Measurements from ENCODE around the gene OR2AG1.
"Not testable (repeated sequence)": the region's sequence is repeated elsewhere in the genome, so short reads cannot be mapped to it uniquely, and the experiment has no call there.

OR2AG1 gene

GRCh38 chr11:6801075-6801474 lies 18.3 kb downstream of the OR2AG1 start:
- H3K27me3 ChIP-seq (ENCODE audit: insufficient read depth, low read length), result not testable (repeated sequence)
- peak overlapping the region; percentile 30 for H3K4me3 ChIP-seq (ENCODE audit: low read length)

GRCh38 chr11:6812390-6813005 lies 29.7 kb downstream of the OR2AG1 start:
- no peaks in the 10 kb centered on the region for H3K9me3 ChIP-seq (ENCODE audit: insufficient read depth, low read depth, low read length)
- no peak overlapping the region for H3K4me3 ChIP-seq (ENCODE audit: low read length)
- H3K27me3 ChIP-seq (ENCODE audit: insufficient read depth, low read length), result 0 out of 2 replicates have a peak, but pooled peaks cover 6% of the 10 kb centered on the region
- H3K27ac ChIP-seq (ENCODE audit: low read length), result no peak overlapping the region
- no peak overlapping the region for H3K9ac ChIP-seq (ENCODE audit: low read depth, low read length)
- H3K4me1 ChIP-seq (ENCODE audit: insufficient read depth, low read length), result no peaks in the 10 kb centered on the region
- H3K36me3 ChIP-seq (ENCODE audit: insufficient read depth, low read depth, low read length), result no peaks in the 10 kb centered on the region

More at GRCh38 chr11:6801075-6801474, 18.3 kb downstream of the OR2AG1 start:
- H3K36me3 ChIP-seq (ENCODE audit: insufficient read depth, low read depth, low read length); H3K9me3 ChIP-seq (ENCODE audit: insufficient read depth, low read depth, low read length); H3K9ac ChIP-seq (ENCODE audit: low read depth, low read length); H3K4me1 ChIP-seq (ENCODE audit: insufficient read depth, low read length): not testable (repeated sequence)
- H3K27ac ChIP-seq (ENCODE audit: low read length), result peak overlapping the region; percentile 23

GRCh38 chr11:6813656-6814055 lies 30.8 kb downstream of the OR2AG1 start:
- no peak overlapping the region for H3K27ac ChIP-seq (ENCODE audit: low read length)
- no peaks in the 10 kb centered on the region for H3K9me3 ChIP-seq (ENCODE audit: insufficient read depth, low read depth, low read length)
- H3K4me1 ChIP-seq (ENCODE audit: insufficient read depth, low read length), result no peaks in the 10 kb centered on the region
- H3K27me3 ChIP-seq (ENCODE audit: insufficient read depth, low read length), result 0 out of 2 replicates have a peak, but pooled peaks cover 6% of the 10 kb centered on the region
- H3K36me3 ChIP-seq (ENCODE audit: insufficient read depth, low read depth, low read length), result no peaks in the 10 kb centered on the region
- H3K9ac ChIP-seq (ENCODE audit: low read depth, low read length), result no peak overlapping the region
- H3K4me3 ChIP-seq (ENCODE audit: low read length), result no peak overlapping the region

- Histone ChIP-seq H3K27me3 (ENCODE audit: insufficient read depth, low read length) (0 out of 2 replicates have a peak, but pooled peaks cover 4% of the 10 kb centered on the region), H3K4me1 (ENCODE audit: insufficient read depth, low read length) (no peaks in the 10 kb centered on the region), H3K36me3 (ENCODE audit: insufficient read depth, low read depth, low read length) (no peaks in the 10 kb centered on the region), H3K9me3 (ENCODE audit: insufficient read depth, low read depth, low read length) (no peaks in the 10 kb centered on the region), H3K9ac (ENCODE audit: low read depth, low read length) (no peak overlapping the region), H3K4me3 (ENCODE audit: low read length) (no peak overlapping the region), H3K27ac (ENCODE audit: low read length) (no peak overlapping the region)
Observed at GRCh38 chr11:6817694-6818093, 34.9 kb downstream of the OR2AG1 start.

GRCh38 chr11:6818967-6819366 lies 36.1 kb downstream of the OR2AG1 start:
- no peak overlapping the region for H3K9ac ChIP-seq (ENCODE audit: low read depth, low read length)
- H3K27me3 ChIP-seq (ENCODE audit: insufficient read depth, low read length), result no peaks in the 10 kb centered on the region
- no peaks in the 10 kb centered on the region for H3K4me1 ChIP-seq (ENCODE audit: insufficient read depth, low read length)
- H3K9me3 ChIP-seq (ENCODE audit: insufficient read depth, low read depth, low read length), result no peaks in the 10 kb centered on the region
- no peak overlapping the region for H3K4me3 ChIP-seq (ENCODE audit: low read length)
- H3K27ac ChIP-seq (ENCODE audit: low read length), result no peak overlapping the region
- no peaks in the 10 kb centered on the region for H3K36me3 ChIP-seq (ENCODE audit: insufficient read depth, low read depth, low read length)

GRCh38 chr11:6824136-6824823 lies 41.5 kb downstream of the OR2AG1 start:
- no peaks in the 10 kb centered on the region for H3K4me1 ChIP-seq (ENCODE audit: insufficient read depth, low read length)
- no peaks in the 10 kb centered on the region for H3K27me3 ChIP-seq (ENCODE audit: insufficient read depth, low read length)
- H3K36me3 ChIP-seq (ENCODE audit: insufficient read depth, low read depth, low read length), result no peaks in the 10 kb centered on the region
- H3K9ac ChIP-seq (ENCODE audit: low read depth, low read length), result no peak overlapping the region
- no peak overlapping the region for H3K4me3 ChIP-seq (ENCODE audit: low read length)
- no peaks in the 10 kb centered on the region for H3K9me3 ChIP-seq (ENCODE audit: insufficient read depth, low read depth, low read length)
- no peak overlapping the region for H3K27ac ChIP-seq (ENCODE audit: low read length)

- no peak overlapping the region for H3K4me3 ChIP-seq (ENCODE audit: low read length)
- H3K36me3 ChIP-seq (ENCODE audit: insufficient read depth, low read depth, low read length), result no peaks in the 10 kb centered on the region
- no peaks in the 10 kb centered on the region for H3K27me3 ChIP-seq (ENCODE audit: insufficient read depth, low read length)
- no peaks in the 10 kb centered on the region for H3K9me3 ChIP-seq (ENCODE audit: insufficient read depth, low read depth, low read length)
- H3K27ac ChIP-seq (ENCODE audit: low read length), result no peak overlapping the region
- no peaks in the 10 kb centered on the region for H3K4me1 ChIP-seq (ENCODE audit: insufficient read depth, low read length)
- H3K9ac ChIP-seq (ENCODE audit: low read depth, low read length), result no peak overlapping the region
Observed at GRCh38 chr11:6825231-6825744, 42.5 kb downstream of the OR2AG1 start.

- no peak overlapping the region for H3K9ac ChIP-seq (ENCODE audit: low read depth, low read length)
- no peak overlapping the region for H3K27ac ChIP-seq (ENCODE audit: low read length)
- no peaks in the 10 kb centered on the region for H3K9me3 ChIP-seq (ENCODE audit: insufficient read depth, low read depth, low read length)
- no peak overlapping the region for H3K4me3 ChIP-seq (ENCODE audit: low read length)
- no peaks in the 10 kb centered on the region for H3K4me1 ChIP-seq (ENCODE audit: insufficient read depth, low read length)
- H3K36me3 ChIP-seq (ENCODE audit: insufficient read depth, low read depth, low read length), result no peaks in the 10 kb centered on the region
- H3K27me3 ChIP-seq (ENCODE audit: insufficient read depth, low read length), result no peaks in the 10 kb centered on the region
Observed at GRCh38 chr11:6828103-6828502, 45.3 kb downstream of the OR2AG1 start.

GRCh38 chr11:6833356-6833755 lies 50.5 kb downstream of the OR2AG1 start:
- Histone ChIP-seq H3K27me3 (ENCODE audit: insufficient read depth, low read length) (no peaks in the 10 kb centered on the region), H3K9me3 (ENCODE audit: insufficient read depth, low read depth, low read length) (no peaks in the 10 kb centered on the region), H3K36me3 (ENCODE audit: insufficient read depth, low read depth, low read length) (no peaks in the 10 kb centered on the region), H3K27ac (ENCODE audit: low read length) (no peak overlapping the region), H3K9ac (ENCODE audit: low read depth, low read length) (no peak overlapping the region), H3K4me1 (ENCODE audit: insufficient read depth, low read length) (no peaks in the 10 kb centered on the region), H3K4me3 (ENCODE audit: low read length) (no peak overlapping the region)

GRCh38 chr11:6834021-6834420 lies 51.2 kb downstream of the OR2AG1 start:
- H3K4me1 ChIP-seq (ENCODE audit: insufficient read depth, low read length), result no peaks in the 10 kb centered on the region
- H3K36me3 ChIP-seq (ENCODE audit: insufficient read depth, low read depth, low read length), result no peaks in the 10 kb centered on the region
- no peaks in the 10 kb centered on the region for H3K27me3 ChIP-seq (ENCODE audit: insufficient read depth, low read length)
- H3K9ac ChIP-seq (ENCODE audit: low read depth, low read length), result no peak overlapping the region
- no peak overlapping the region for H3K4me3 ChIP-seq (ENCODE audit: low read length)
- H3K27ac ChIP-seq (ENCODE audit: low read length), result no peak overlapping the region
- H3K9me3 ChIP-seq (ENCODE audit: insufficient read depth, low read depth, low read length), result no peaks in the 10 kb centered on the region
